ENCODE data around the gene MVB12B.

Gene MVB12B

DNA sequence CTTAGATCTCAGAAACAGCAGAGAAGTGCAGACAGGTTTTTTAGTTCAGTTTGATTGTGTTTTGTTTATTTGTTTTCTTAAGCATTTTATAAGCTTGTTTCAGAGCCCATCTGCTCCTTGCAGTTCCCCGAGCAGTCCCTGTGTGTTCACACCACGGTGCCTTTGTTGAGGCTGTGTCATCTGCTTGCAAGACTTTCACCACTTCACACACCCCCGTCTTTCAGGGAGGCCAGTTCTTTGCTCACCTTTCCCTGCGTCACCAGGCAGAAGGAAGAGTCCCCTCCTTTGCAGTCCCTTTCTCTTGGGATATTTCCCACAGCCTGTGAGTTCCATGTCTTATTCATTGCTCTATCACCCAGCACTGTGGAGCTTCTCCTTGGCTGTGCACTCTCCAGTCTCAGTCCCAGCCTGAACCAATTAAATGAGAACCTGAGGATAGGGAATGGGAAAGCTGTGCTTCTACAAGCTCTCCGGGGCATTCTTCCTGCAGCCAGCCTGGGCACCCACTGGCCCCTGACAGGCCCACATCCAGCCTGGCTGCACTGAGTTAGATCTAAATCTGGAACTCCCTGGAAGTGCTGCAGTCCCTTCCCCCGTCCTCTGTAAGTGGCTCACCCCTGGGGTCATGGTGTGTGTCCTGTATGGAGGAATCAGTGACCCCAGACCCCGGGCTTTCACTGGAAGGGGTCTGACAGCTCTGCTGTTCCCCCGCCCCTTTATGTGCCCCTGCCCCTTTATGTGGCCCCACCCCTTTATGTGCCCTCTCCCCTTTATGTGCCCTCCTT is 5.5 kb downstream of the MVB12B start:
- DNase-seq = no peak

GRCh38 chr9:126334721-126335621 is 8.3 kb downstream of the MVB12B start:
- no peak for DNase-seq

- DNase-seq = no peak
Measured at GRCh38 chr9:126335837-126336735, 9.5 kb downstream of the MVB12B start.

DNA sequence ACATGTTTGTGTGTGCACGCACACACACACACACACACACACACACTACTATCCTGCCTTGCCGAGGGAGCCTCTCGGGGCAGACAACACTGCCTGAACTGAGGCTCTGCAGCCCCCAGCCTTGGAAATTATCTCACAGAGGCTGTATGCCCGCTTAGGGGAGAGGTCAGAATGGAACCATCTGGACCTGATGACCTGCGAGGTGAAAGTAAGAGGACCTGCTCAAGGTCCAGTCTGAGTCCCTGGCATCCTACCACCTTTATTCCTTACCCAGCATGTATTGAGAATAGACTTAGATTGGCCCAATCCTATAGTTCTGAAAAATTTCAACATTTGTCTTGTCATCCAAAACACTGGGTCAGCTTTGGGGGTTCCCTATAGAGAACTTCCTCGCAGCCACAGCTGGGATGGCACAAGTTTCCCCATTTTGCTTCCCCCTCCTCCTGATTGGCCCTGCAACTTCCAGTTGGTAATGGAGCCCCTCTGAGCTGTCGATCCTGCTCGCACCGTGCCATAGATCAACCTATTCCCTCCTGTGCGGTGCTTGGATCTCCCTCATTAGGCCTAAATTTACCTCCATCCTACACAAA is 10.2 kb downstream of the MVB12B start:
- DNase-seq = no peak

DNA sequence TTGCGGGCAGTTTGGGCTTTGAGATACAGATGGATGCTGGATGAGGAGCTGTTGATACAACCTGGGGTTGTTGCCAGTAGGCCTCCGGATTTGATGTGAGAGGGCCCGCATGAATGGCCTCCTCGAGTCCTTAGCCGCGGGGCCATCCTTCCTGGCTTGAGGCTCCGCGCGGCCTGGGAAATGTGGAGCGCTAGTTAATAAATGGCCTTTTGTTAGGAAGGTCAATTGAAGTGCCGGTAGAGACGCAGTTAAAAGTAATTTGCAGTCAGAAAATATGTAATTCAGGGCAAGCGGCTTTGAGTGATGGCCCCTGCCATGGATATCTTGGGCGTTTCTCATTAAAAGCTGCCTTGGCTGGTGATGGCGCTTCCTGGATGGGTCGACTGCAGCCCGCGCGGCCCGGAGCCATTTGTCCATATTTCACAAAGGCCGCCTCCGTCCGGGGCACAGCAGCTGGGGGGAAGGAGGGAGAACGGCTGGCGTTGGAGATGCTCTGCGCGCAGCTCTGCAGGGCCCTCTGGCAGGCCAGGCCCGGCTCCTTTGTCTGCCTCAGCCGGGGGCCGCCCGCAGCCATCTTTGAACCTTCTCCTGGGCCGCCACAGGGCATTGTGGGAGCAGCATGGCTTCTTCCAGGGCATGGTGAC is 11.2 kb downstream of the MVB12B start:
- no peak for DNase-seq

DNA sequence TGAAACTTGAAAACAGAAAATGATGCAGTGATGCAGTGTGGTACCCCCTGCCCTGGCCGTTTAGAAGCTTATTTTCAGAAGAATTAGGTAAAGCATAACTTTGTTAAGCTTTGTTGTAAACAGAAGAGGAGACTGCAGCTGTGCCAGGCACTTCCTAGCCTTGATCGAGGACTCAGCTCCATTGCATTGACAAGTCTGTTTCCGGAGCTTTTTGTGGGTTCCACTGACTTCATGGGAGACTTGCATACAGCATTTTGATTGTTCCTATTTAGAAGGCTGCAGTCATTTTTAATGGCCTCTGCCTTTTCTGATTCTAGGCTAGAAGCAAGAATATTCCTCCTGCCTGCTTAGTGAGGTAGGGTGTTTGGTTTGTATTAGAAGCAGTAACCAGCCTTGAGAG is 12.3 kb downstream of the MVB12B start:
- no peak for DNase-seq

DNA sequence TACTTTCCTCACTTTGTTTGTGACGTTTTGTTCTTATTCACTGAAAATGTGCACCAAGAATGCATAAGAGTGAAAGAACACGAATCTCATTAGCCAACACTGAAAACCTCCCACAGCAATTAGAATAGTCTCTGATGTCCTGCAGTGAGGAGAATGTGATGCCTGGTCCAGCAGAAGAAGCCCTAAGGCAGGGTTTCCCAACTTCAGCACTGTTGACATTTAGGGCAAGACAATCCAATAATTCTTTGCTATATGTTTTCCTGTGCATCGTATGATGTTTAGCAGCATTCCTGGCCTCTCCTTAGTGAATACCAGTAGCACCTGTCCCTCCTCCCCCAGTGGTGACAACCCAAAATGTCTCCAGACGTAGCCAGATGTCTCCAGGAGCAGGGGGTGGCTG is 14.8 kb downstream of the MVB12B start:
- DNase-seq = no peak

DNA sequence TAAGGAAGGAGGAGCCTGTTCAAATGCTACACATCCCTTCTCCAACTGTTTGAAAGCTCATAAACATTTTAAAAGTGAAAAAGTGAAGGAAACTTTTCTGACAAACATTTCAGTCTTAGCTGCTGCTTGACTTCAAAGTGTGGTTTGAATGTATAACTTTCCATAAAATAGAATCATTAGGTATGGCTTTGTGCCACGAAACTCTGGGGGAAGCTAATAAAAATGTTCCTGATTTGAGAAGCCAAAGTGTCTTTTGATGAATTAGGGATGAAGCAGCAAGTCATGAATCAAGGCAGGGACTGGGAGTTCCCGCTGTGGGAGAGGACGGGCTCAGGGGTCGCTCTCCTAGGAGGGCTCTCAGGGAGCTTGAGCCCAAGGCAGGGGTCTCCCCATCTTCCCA is 15.3 kb downstream of the MVB12B start:
- DNase-seq = no peak

- no peak for DNase-seq
Measured at GRCh38 chr9:126342621-126343031, 16.0 kb downstream of the MVB12B start.

- no peak for DNase-seq
Measured at GRCh38 chr9:126343271-126343700, 16.7 kb downstream of the MVB12B start.

GRCh38 chr9:126346031-126346430 is 19.4 kb downstream of the MVB12B start:
- DNase-seq = no peak

GRCh38 chr9:126347093-126347492 is 20.5 kb downstream of the MVB12B start:
- no peak for DNase-seq

DNA sequence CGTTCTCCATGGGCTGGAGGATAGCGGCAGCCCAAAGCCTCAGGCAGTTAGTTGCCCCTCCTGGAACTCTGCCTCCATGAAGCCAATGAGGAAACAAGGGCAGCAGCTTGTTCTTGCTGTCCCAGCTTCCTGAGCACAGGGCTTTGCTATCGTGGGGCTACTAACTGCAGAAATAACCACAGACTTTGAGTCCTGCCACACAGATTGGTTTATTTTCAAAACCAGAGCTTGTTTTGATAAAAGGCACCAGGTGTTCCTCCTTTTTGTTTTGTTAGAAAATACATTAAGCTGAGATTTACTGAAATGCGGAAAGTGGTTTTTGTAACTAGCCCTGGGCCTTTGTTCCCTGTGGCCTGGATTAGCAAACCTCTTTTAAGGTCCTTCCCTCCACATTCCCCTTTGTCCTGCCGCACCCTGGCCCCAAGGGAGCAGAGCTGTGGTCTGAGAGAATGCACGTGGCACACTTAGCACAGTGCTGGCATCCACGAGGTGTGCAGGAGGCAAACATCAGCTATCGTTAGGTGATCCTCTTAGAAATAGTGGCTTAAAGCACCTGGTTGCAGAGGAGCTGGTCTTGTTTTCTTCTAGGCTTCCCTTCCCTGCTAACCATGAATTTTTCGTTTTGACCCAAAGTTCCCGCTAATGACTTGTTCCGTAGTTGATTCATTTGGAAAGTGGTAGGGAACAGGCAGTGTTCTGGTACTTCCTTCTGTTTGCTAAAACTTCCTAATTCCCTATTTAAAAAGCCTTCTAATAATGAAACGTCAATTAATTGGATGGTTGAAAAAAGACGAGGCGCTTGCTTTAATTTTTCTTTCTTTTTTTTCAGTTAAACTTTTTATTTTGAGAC is 21.5 kb downstream of the MVB12B start:
- DNase-seq = no peak

- DNase-seq = no peak
Measured at GRCh38 chr9:126348911-126349550, 22.4 kb downstream of the MVB12B start.

DNA sequence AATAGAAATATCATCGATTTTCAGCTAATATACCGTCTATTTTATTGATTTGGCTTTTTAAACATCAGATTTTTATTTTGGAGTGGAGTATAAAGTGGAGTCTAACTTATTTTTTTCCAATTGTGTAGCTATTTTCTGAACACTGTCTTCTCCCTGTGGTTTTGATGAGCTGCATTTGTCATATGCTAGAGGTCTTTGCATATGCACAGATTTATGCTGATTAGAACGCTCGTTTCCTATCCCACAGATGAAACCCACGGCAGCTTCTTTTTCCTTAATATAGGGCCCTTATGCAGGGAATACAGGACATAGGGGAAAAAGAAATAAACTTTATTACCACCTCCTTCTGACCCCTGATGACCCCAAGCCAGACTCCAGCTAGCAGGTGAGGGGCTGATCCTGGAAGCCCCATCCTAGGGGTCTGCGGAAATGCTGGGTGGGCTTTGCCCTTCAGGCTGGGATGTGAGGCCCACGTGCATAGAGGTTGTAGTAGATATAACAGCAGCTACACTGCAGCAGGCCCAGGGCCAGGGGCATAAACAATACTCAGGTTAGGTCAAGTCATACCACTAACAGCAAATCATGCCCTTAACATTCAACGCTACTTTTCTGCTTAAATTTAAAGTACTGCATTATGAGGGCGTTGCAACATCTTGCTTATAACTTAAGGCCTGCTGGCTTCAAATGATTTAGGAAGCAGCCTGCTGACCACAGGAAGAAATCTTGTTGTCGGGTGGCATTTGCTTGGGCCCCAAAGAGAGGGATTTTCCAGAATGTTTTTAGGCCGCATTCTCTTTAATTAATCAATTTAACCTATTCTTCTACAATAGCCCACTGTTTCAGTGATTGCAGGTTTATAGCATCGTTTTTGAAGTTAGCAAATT is 28.5 kb downstream of the MVB12B start:
- DNase-seq = no peak

- no peak for DNase-seq
Measured at GRCh38 chr9:126357074-126357473, 30.4 kb downstream of the MVB12B start.

DNA sequence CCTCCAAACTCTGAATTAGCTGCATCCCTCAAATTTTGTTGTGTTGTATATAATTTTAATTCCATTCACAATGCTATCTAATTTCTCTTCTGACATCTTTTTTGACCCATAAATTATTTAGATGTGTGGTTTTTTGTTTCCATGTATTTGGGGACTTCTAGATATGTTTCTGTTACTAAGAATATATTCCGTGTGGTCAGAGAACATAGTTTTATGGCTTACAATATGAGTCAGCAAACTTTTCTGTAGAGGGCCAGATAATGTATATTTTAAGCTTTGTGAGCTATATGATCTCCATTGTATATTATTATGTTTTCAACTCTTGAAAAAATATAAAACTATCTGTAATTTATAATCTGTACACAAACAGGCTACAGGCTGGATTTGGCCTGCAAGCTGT is 33.4 kb downstream of the MVB12B start:
- no peak for DNase-seq

- DNase-seq = no peak
Measured at GRCh38 chr9:126361810-126362238, 35.2 kb downstream of the MVB12B start.

DNA sequence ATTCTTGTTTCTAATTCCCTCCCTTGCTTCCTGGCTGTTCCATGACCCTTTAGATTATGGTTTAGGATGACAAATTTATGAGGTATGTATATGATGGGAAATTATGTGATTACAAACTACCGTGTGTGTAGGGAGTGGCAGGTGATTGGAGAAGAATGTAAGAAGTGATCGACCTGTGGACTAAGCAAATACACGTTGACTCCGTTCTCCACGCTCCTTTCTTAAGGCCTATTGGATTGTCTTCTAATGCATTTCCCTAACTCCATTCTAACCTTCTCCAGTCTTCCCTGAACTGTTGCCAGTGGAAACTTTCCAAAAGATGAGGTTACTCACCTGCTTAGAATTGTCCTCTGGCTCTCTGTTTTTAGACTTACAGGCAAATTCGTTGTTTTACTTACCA is 36.6 kb downstream of the MVB12B start:
- no peak for DNase-seq
